NCI-H524 (cell line): ENCODE results near the gene RELL1.

ENCODE experiments used
- DNase-seq, 2 experiments: peaks; one replicate each; lab custom pipeline; 2025; lab: John Stamatoyannopoulos, UW

The RELL1 gene

GRCh38 chr4:37686373-37687193 is at the start of gene RELL1:
Gene RELL1, minus strand, starts transcription at chr4:37686376. Its CDS starts 89 bp downstream, at chr4:37686287.
- peak; percentile 98 to 99 for DNase-seq

- no peak for DNase-seq
Observed at GRCh38 chr4:37735578-37735977, 49.4 kb upstream of the RELL1 start.

- DNase-seq: no peak
Observed at GRCh38 chr4:37734989-37735388, 48.8 kb upstream of the RELL1 start.

- no peak for DNase-seq
Observed at GRCh38 chr4:37733240-37733867, 47.2 kb upstream of the RELL1 start.

GRCh38 chr4:37732526-37733186 is 46.5 kb upstream of the RELL1 start:
- no peak for DNase-seq

- DNase-seq: no peak
Observed at GRCh38 chr4:37729649-37730004, 43.5 kb upstream of the RELL1 start.

GRCh38 chr4:37728064-37728463 is 41.9 kb upstream of the RELL1 start:
- no peak for DNase-seq

- DNase-seq: no peak
Observed at GRCh38 chr4:37727635-37728034, 41.5 kb upstream of the RELL1 start.

- DNase-seq: no peak
Observed at GRCh38 chr4:37726666-37727065, 40.5 kb upstream of the RELL1 start.

- DNase-seq: no peak
Observed at GRCh38 chr4:37725718-37726117, 39.5 kb upstream of the RELL1 start.

- DNase-seq: no peak
Observed at GRCh38 chr4:37723067-37723466, 36.9 kb upstream of the RELL1 start.

- no peak for DNase-seq
Observed at GRCh38 chr4:37721995-37722638, 35.9 kb upstream of the RELL1 start.

GRCh38 chr4:37719021-37719420 is 32.8 kb upstream of the RELL1 start:
- no peak for DNase-seq

- no peak for DNase-seq
Observed at GRCh38 chr4:37717576-37717975, 31.4 kb upstream of the RELL1 start.

- DNase-seq: peak; percentile 1 to 54
Observed at GRCh38 chr4:37715889-37716402, 29.8 kb upstream of the RELL1 start.

- DNase-seq: no peak
Observed at GRCh38 chr4:37710491-37710890, 24.3 kb upstream of the RELL1 start.

GRCh38 chr4:37706032-37706431 is 19.9 kb upstream of the RELL1 start:
- DNase-seq: no peak

- DNase-seq: no peak
Observed at GRCh38 chr4:37705571-37705970, 19.4 kb upstream of the RELL1 start.

GRCh38 chr4:37699868-37700481 is 13.8 kb upstream of the RELL1 start:
- no peak for DNase-seq

GRCh38 chr4:37697566-37697965 is 11.4 kb upstream of the RELL1 start:
- DNase-seq: no peak

- DNase-seq: no peak
Observed at GRCh38 chr4:37693450-37694190, 7.4 kb upstream of the RELL1 start.
